HG02870 (cell line): ENCODE measurements around the gene HOXD3.

Experiments
- ATAC-seq: cut with Tn5 transposase; IDR thresholded peaks from one replicate; pipeline ENCODE4 v1.9.1; 2021; ENCODE audit warnings: mild to moderate bottlenecking, moderate library complexity; ENCODE audit not compliant: unreplicated experiment

Gene HOXD3

GRCh38 chr2:176174824-176175708 is 18.0 kb downstream of the HOXD3 start:
- no peak for ATAC-seq

- no peak for ATAC-seq
These were observed 18.9 kb downstream of the HOXD3 start for GRCh38 chr2:176175709-176176607.

- no peak for ATAC-seq
These were observed 20.5 kb downstream of the HOXD3 start for GRCh38 chr2:176177580-176178037.

GRCh38 chr2:176178038-176178756 is 21.1 kb downstream of the HOXD3 start:
- ATAC-seq, result no peak

- no peak for ATAC-seq
These were observed 21.7 kb downstream of the HOXD3 start for GRCh38 chr2:176178757-176179295.

- ATAC-seq, result no peak
These were observed 24.4 kb downstream of the HOXD3 start for GRCh38 chr2:176181551-176181950.

- no peak for ATAC-seq
These were observed 25.6 kb downstream of the HOXD3 start for GRCh38 chr2:176182671-176183070.

GRCh38 chr2:176184749-176185148 is 27.6 kb downstream of the HOXD3 start:
- no peak for ATAC-seq

- ATAC-seq, result no peak
These were observed 28.9 kb downstream of the HOXD3 start for GRCh38 chr2:176186024-176186423.

- ATAC-seq, result no peak
These were observed 30.2 kb downstream of the HOXD3 start for GRCh38 chr2:176187200-176187898.

- no peak for ATAC-seq
These were observed 31.0 kb downstream of the HOXD3 start, which contains the start of gene HOXD1 for GRCh38 chr2:176187899-176188773. HOXD1 (plus strand) TSS chr2:176188668; CDS start chr2:176188802, 134 bp downstream.

- ATAC-seq, result no peak
These were observed 31.9 kb downstream of the HOXD3 start for GRCh38 chr2:176188774-176189680.

GRCh38 chr2:176189681-176190641 is 32.9 kb downstream of the HOXD3 start:
- ATAC-seq, result no peak

- ATAC-seq, result no peak
These were observed 35.2 kb downstream of the HOXD3 start for GRCh38 chr2:176192351-176192750.

- no peak for ATAC-seq
These were observed 35.9 kb downstream of the HOXD3 start for GRCh38 chr2:176193048-176193447.

- ATAC-seq, result no peak
These were observed 42.8 kb downstream of the HOXD3 start for GRCh38 chr2:176199902-176200301.

GRCh38 chr2:176200971-176201370 is 43.9 kb downstream of the HOXD3 start:
- ATAC-seq, result no peak
